NCI-H1436 treated with DMSO at 0.1 percent for 48 hours (cell line): ENCODE results near the gene NOTCH3.

ENCODE experiments used
- DNase-seq: peaks from one replicate; lab custom pipeline; 2025; lab: John Stamatoyannopoulos, UW

The NOTCH3 gene

GRCh38 chr19:15200553-15201364 is at the start of gene NOTCH3:
Gene NOTCH3, minus strand, starts transcription at chr19:15200995. Its CDS starts 90 bp downstream, at chr19:15200905.
- DNase-seq = no peak

GRCh38 chr19:15250640-15250993 is 49.8 kb upstream of the NOTCH3 start:
- no peak for DNase-seq

- DNase-seq = no peak
Measured at GRCh38 chr19:15249972-15250639, 49.3 kb upstream of the NOTCH3 start.

GRCh38 chr19:15249528-15249874 is 48.7 kb upstream of the NOTCH3 start:
- DNase-seq = no peak

- no peak for DNase-seq
Measured at GRCh38 chr19:15248648-15249527, 48.1 kb upstream of the NOTCH3 start.

- no peak for DNase-seq
Measured at GRCh38 chr19:15248106-15248505, 47.3 kb upstream of the NOTCH3 start.

GRCh38 chr19:15247107-15248014 is 46.6 kb upstream of the NOTCH3 start:
- DNase-seq = no peak

GRCh38 chr19:15246198-15246481 is 45.3 kb upstream of the NOTCH3 start:
- DNase-seq = no peak

GRCh38 chr19:15245370-15246197 is 44.8 kb upstream of the NOTCH3 start:
- no peak for DNase-seq

GRCh38 chr19:15244808-15245207 is 44.0 kb upstream of the NOTCH3 start:
- no peak for DNase-seq

- DNase-seq = no peak
Measured at GRCh38 chr19:15244106-15244803, 43.5 kb upstream of the NOTCH3 start.

GRCh38 chr19:15243236-15243957 is 42.6 kb upstream of the NOTCH3 start:
- no peak for DNase-seq

GRCh38 chr19:15241259-15241910 is 40.6 kb upstream of the NOTCH3 start:
- DNase-seq = no peak

- DNase-seq = no peak
Measured at GRCh38 chr19:15240515-15240914, 39.7 kb upstream of the NOTCH3 start.

- DNase-seq = no peak
Measured at GRCh38 chr19:15239337-15239949, 38.6 kb upstream of the NOTCH3 start.

GRCh38 chr19:15238639-15239155 is 37.9 kb upstream of the NOTCH3 start:
- DNase-seq = no peak

GRCh38 chr19:15237759-15238638 is 37.2 kb upstream of the NOTCH3 start:
- no peak for DNase-seq
